DOHH2 (cell line): ENCODE results near the gene PPFIA4.

Source experiments
- EZH2phosphoT487 ChIP-seq: fragments of 200-600 bp; sonication (generic); IDR thresholded peaks from 2 replicates; pipeline ENCODE4 v1.6.1; 2017; ENCODE audit warnings: borderline replicate concordance, mild to moderate bottlenecking, antibody characterized with exemption, low read length, moderate library complexity, mixed read lengths
- TF ChIP-seq, protein P1 (sequence below): fragments of 200-600 bp; sonication (generic); IDR thresholded peaks from one replicate; pipeline ENCODE4 v1.5.1; 2014; ENCODE audit warnings: antibody characterized with exemption, mild to moderate bottlenecking, low read depth, low read length; ENCODE audit not compliant: poor library complexity, severe bottlenecking

DNA sequence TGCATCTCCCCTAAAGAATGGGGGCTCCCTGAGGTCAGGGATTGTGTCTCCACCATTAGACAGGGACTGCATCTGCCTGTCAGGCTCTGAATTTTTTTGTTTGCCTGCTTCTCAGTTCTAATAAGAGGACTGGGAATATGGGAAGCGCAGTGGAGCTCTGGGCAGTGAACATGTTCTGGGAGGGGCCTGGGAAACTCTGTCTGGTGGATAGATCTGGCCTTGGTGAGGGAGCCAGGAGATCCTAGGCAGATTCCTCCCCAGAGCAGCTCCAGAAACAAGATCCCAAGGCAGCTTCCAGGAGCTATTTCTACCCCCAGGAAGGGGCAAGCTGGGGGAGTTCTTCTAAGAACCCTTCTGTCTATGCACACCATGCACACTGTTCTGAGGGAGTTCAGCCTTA is 72.2 kb downstream of the PPFIA4 start:
- TF ChIP-seq, protein P1, sequence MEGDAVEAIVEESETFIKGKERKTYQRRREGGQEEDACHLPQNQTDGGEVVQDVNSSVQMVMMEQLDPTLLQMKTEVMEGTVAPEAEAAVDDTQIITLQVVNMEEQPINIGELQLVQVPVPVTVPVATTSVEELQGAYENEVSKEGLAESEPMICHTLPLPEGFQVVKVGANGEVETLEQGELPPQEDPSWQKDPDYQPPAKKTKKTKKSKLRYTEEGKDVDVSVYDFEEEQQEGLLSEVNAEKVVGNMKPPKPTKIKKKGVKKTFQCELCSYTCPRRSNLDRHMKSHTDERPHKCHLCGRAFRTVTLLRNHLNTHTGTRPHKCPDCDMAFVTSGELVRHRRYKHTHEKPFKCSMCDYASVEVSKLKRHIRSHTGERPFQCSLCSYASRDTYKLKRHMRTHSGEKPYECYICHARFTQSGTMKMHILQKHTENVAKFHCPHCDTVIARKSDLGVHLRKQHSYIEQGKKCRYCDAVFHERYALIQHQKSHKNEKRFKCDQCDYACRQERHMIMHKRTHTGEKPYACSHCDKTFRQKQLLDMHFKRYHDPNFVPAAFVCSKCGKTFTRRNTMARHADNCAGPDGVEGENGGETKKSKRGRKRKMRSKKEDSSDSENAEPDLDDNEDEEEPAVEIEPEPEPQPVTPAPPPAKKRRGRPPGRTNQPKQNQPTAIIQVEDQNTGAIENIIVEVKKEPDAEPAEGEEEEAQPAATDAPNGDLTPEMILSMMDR: no peak
- no peak for TF ChIP-seq EZH2phosphoT487
